VCaP (cell line): ENCODE data around the gene MRPL19.

Source experiments
- H3K27ac ChIP-seq: fragments of 450-650 bp; 2 replicates; pipeline ENCODE4 v1.5.1; 2017
- CTCF ChIP-seq: fragments of 450-650 bp; conservative IDR thresholded peaks from 2 replicates; pipeline ENCODE4 v1.5.1; 2017; ENCODE audit warnings: mild to moderate bottlenecking, moderate library complexity

MRPL19 gene

GRCh38 chr2:75702593-75702992 is 56.0 kb downstream of the MRPL19 start:
- H3K27ac ChIP-seq: no peak overlapping the region
- TF ChIP-seq CTCF: no peak

GRCh38 chr2:75703589-75704287 is 57.2 kb downstream of the MRPL19 start:
- H3K27ac ChIP-seq: no peak overlapping the region
- TF ChIP-seq CTCF: no peak

DNA sequence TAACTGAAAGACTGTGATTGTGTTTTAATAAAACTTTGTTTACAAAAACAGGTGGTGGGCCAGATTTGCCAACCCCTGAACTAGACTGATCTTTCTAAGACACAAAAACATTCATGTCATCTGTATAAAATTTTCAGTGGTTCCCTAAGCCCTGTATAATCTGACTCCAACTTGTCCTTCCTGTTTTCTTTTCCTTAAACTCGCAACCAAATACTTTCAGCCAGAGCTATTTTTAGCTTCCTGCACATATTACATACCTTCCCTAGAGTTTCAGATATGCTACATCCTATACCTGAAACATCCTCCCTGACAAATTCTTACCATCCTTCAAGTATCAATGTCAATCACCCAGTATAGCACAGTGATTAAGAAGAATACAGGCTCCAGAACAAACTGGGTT is 59.3 kb downstream of the MRPL19 start:
- no peak for TF ChIP-seq CTCF
- H3K27ac ChIP-seq: 0 out of 2 replicates have a peak overlapping the region, but pooled peaks have one; percentile 13

DNA sequence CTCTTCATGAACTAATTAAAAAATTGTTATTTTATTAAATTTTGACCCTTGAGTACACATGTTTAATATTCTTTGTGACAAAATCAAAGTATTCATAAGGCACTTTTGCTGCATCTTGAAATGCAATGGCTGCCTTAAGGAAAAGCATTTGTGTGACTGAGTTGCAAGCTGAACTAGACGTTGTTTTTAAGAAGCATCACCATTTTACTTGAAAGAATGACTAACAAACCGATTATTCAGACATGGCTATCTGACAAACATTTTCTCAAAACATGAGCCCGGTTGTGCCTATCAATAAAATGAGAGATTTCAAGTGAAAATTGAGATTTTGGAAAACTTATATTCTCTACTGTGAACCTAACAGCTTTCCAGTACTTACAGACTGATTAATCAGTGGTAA is 61.3 kb downstream of the MRPL19 start:
- no peak overlapping the region for H3K27ac ChIP-seq
- TF ChIP-seq CTCF: no peak

GRCh38 chr2:75709297-75709696 is 62.7 kb downstream of the MRPL19 start:
- H3K27ac ChIP-seq: peak overlapping the region; percentile 93
- no peak for TF ChIP-seq CTCF

DNA sequence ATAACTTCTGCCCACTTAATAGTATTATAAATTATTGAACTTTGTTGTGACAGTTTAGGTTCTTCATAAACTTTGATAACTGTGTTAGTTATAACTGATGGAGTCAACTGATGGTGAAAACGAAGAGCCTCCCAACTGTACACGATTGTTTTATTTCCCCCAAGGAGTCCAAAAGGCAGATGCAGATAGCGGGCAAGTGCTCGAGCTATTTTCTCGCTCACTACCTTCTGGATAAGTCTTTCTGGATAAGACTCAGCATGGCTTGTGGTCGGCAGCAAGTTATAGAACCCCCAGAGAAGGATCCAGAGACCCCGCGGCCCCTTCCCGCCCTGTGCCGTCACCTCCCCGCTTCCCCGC is 63.6 kb downstream of the MRPL19 start:
- H3K27ac ChIP-seq: peak overlapping the region; percentile 93
- TF ChIP-seq CTCF: no peak

DNA sequence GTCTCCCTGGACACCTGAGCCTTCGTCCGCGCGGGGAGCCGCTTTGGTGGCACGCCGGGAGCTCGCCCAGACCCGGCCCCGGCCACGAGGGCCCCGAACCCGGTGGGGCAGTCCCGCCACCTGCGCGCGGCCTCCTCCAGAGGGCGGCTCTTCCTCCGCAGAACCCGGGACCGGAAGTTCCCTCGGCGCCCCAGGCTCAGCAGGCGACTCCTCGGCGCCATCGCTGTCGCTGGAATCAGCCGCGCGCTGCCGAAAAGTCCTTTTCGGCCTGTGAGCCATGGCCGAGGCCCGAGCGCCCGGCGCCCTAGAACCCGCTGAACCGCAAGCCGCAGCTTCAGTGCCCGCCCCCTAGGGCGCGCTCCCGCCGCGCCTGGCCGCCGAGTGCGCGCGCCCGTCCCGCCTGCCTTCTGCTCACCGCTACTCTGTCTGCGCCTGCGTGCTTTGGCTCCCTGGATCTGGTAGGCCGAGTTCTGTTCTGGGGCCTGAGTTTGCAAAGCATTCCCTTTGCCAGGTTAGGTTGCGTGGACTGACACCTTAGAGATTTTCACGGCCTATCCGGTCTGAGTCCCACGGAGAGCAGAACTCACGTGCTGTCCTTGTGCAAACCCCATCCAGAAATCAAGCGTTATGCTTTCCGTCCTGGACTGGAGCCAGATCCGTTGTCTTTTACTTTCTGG is 64.1 kb downstream of the MRPL19 start, which contains the start of gene GCFC2:
Gene GCFC2 (minus strand): TSS at position 339 of the 677 bp plus-strand sequence. CDS start 60 bp downstream, at position 279.
- peak; percentile 53 for TF ChIP-seq CTCF

DNA sequence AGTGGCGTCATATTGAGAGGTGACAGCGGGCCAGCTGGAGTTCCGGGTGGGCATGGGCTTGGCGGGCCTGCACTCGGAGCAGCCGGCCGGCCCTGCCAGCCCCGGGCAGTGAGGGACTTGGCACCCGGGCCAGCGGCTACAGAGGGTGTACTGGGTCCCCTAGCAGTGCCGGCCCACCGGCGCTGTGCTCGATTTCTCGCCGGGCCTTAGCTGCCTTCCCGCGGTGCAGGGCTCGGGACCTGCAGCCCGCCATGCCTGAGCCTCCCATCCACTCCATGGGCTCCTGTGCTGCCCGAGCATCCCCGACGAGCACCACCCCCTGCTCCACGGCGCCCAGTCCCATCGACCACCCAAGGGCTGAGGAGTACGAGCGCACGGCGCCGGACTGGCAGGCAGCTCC is 65.0 kb downstream of the MRPL19 start:
- H3K27ac ChIP-seq: peak overlapping the region; percentile 93

More for the DNA sequence above, 64.1 kb downstream of the MRPL19 start, which contains the start of gene GCFC2:
- H3K27ac ChIP-seq: peak within 1 kb of the TSS; percentile 93
